GM21515 (cell line): ENCODE data around the gene NCAM2.
A peak's percentile ranks its signal among the peaks of the same experiment; 100 is the strongest.
"Not testable (repeated sequence)": the region's sequence is repeated elsewhere in the genome, so short reads cannot be mapped to it uniquely, and the experiment has no call there.

ENCODE experiments used
- ATAC-seq: cut with Tn5 transposase; IDR thresholded peaks from one replicate; pipeline ENCODE4 v1.9.1; 2021; ENCODE audit not compliant: unreplicated experiment

Gene NCAM2

GRCh38 chr21:21291883-21292569 lies 293.8 kb downstream of the NCAM2 start:
- no peak for ATAC-seq

- ATAC-seq, result no peak
These were observed 297.1 kb downstream of the NCAM2 start for GRCh38 chr21:21295303-21295702.

- ATAC-seq, result no peak
These were observed 299.0 kb downstream of the NCAM2 start for GRCh38 chr21:21297211-21297610.

- no peak for ATAC-seq
These were observed 302.8 kb downstream of the NCAM2 start for GRCh38 chr21:21301013-21301412.

GRCh38 chr21:21309510-21309909 lies 311.3 kb downstream of the NCAM2 start:
- ATAC-seq, result no peak

GRCh38 chr21:21324297-21324696 lies 326.1 kb downstream of the NCAM2 start:
- ATAC-seq, result no peak

GRCh38 chr21:21332492-21332891 lies 334.3 kb downstream of the NCAM2 start:
- no peak for ATAC-seq

GRCh38 chr21:21341041-21341440 lies 342.8 kb downstream of the NCAM2 start:
- no peak for ATAC-seq

- ATAC-seq, result no peak
These were observed 347.1 kb downstream of the NCAM2 start for GRCh38 chr21:21345296-21345695.

GRCh38 chr21:21345872-21346271 lies 347.7 kb downstream of the NCAM2 start:
- no peak for ATAC-seq

- ATAC-seq, result no peak
These were observed 368.1 kb downstream of the NCAM2 start for GRCh38 chr21:21366277-21366676.

GRCh38 chr21:21367583-21367982 lies 369.4 kb downstream of the NCAM2 start:
- no peak for ATAC-seq

- no peak for ATAC-seq
These were observed 375.8 kb downstream of the NCAM2 start for GRCh38 chr21:21373969-21374368.

- ATAC-seq, result no peak
These were observed 384.9 kb downstream of the NCAM2 start for GRCh38 chr21:21383126-21383525.

- ATAC-seq, result no peak
These were observed 386.8 kb downstream of the NCAM2 start for GRCh38 chr21:21384977-21385376.

GRCh38 chr21:21385404-21385803 lies 387.2 kb downstream of the NCAM2 start:
- ATAC-seq, result no peak

GRCh38 chr21:21387916-21388315 lies 389.7 kb downstream of the NCAM2 start:
- ATAC-seq, result no peak

- no peak for ATAC-seq
These were observed 395.9 kb downstream of the NCAM2 start for GRCh38 chr21:21394064-21394463.

GRCh38 chr21:21396424-21396823 lies 398.2 kb downstream of the NCAM2 start:
- ATAC-seq, result no peak

- no peak for ATAC-seq
These were observed 399.3 kb downstream of the NCAM2 start for GRCh38 chr21:21397464-21397863.

- ATAC-seq, result no peak
These were observed 403.2 kb downstream of the NCAM2 start for GRCh38 chr21:21401444-21401843.

GRCh38 chr21:21402187-21402586 lies 404.0 kb downstream of the NCAM2 start:
- not testable (repeated sequence) for ATAC-seq

GRCh38 chr21:21404261-21404660 lies 406.1 kb downstream of the NCAM2 start:
- peak; percentile 51 for ATAC-seq
